A673 (cell line): ENCODE results near the gene LGR6.
"Not testable (repeated sequence)": the region's sequence is repeated elsewhere in the genome, so short reads cannot be mapped to it uniquely, and the experiment has no call there.

ENCODE experiments used
- EZH2 ChIP-seq: fragments of 200-600 bp; sonication (generic); IDR thresholded peaks from 2 replicates; pipeline ENCODE4 v1.6.1; 2017; ENCODE audit warnings: borderline replicate concordance, low read depth, mild to moderate bottlenecking, mixed read lengths, antibody characterized with exemption, low read length; ENCODE audit not compliant: poor library complexity, severe bottlenecking
- TF ChIP-seq, protein P1 (sequence below): fragments of 300-800, 200-600 bp; sonication (generic); conservative IDR thresholded peaks from 2 replicates; pipeline ENCODE4 v1.5.1; 2017; ENCODE audit warnings: low read depth, mild to moderate bottlenecking, antibody characterized with exemption, low read length, moderate library complexity, mixed read lengths

- TF ChIP-seq, protein P1, sequence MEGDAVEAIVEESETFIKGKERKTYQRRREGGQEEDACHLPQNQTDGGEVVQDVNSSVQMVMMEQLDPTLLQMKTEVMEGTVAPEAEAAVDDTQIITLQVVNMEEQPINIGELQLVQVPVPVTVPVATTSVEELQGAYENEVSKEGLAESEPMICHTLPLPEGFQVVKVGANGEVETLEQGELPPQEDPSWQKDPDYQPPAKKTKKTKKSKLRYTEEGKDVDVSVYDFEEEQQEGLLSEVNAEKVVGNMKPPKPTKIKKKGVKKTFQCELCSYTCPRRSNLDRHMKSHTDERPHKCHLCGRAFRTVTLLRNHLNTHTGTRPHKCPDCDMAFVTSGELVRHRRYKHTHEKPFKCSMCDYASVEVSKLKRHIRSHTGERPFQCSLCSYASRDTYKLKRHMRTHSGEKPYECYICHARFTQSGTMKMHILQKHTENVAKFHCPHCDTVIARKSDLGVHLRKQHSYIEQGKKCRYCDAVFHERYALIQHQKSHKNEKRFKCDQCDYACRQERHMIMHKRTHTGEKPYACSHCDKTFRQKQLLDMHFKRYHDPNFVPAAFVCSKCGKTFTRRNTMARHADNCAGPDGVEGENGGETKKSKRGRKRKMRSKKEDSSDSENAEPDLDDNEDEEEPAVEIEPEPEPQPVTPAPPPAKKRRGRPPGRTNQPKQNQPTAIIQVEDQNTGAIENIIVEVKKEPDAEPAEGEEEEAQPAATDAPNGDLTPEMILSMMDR, result not testable (repeated sequence)
- not testable (repeated sequence) for TF ChIP-seq EZH2
These were observed 2.2 kb upstream of the LGR6 start for GRCh38 chr1:202191391-202191790.
